ENCODE data around the gene C22orf39.
"Not testable (repeated sequence)": the region's sequence is repeated elsewhere in the genome, so short reads cannot be mapped to it uniquely, and the experiment has no call there.

Gene C22orf39

DNA sequence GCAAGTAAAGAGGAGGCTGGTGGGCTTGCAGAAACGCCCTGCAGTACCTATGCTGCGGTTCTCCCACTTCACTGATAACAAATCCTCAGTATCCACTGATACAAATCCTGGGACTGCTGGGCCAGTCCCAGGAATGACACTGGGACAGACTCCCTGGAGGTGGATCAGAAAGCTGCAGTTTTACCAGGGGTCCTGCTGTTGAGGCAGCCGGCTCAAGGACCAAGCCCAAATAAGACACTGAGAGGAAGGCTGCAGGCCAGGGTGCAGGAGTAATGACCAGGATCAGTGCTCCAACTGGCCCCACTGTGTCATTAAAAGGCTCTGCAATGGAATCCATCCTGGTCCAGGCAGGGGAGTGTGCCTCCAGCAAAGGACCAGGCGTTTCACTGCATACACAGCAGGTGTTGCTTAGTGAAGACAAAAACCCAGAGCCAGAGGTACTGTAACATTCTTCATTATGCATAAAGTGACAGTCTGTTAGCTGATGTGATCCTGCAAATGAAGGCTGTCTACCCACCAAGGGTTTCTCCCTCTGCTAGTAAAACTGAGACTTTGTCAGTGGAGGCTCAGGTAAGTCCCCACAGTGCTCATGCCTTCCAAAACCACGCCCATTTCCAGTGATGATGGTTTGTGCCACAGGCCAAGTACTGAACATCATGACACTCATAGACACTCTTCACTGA lies 1.4 kb upstream of the C22orf39 start:
- Histone ChIP-seq H3K27ac (ENCODE audit: low read length) (no peak overlapping the region), H3K36me3 (ENCODE audit: control insufficient read depth in 1 of 2, insufficient read depth in 2 of 2, low read length in 2 of 2) (peaks cover 29 to 31% of the 10 kb centered on the region in 2 donors), H3K4me3 (ENCODE audit: low read depth in 1 of 2, low read length in 2 of 2) (no peak overlapping the region), H3K27me3 (ENCODE audit: low read depth, low read length) (no peaks in the 10 kb centered on the region), H3K9me3 (ENCODE audit: control insufficient read depth in 1 of 2, low read length in 2 of 2) (no peaks in the 10 kb centered on the region), H3K4me1 (ENCODE audit: control insufficient read depth in 1 of 2, insufficient read depth in 2 of 2, low read length in 2 of 2) (peaks cover 10 to 22% of the 10 kb centered on the region in 2 donors)

GRCh38 chr22:19448076-19448607 lies 631 bp upstream of the C22orf39 start:
- Histone ChIP-seq H3K27me3 (ENCODE audit: low read depth, low read length) (no peaks in the 10 kb centered on the region), H3K36me3 (ENCODE audit: control insufficient read depth in 1 of 2, insufficient read depth in 2 of 2, low read length in 2 of 2) (peaks cover 28 to 31% of the 10 kb centered on the region in 2 donors), H3K4me3 (ENCODE audit: low read depth in 1 of 2, low read length in 2 of 2) (peak overlapping the region; percentile 71 to 86), H3K9me3 (ENCODE audit: control insufficient read depth in 1 of 2, low read length in 2 of 2) (no peaks in the 10 kb centered on the region), H3K27ac (ENCODE audit: low read length) (peak overlapping the region; percentile 47), H3K4me1 (ENCODE audit: control insufficient read depth in 1 of 2, insufficient read depth in 2 of 2, low read length in 2 of 2) (peaks cover 10 to 22% of the 10 kb centered on the region in 2 donors)

DNA sequence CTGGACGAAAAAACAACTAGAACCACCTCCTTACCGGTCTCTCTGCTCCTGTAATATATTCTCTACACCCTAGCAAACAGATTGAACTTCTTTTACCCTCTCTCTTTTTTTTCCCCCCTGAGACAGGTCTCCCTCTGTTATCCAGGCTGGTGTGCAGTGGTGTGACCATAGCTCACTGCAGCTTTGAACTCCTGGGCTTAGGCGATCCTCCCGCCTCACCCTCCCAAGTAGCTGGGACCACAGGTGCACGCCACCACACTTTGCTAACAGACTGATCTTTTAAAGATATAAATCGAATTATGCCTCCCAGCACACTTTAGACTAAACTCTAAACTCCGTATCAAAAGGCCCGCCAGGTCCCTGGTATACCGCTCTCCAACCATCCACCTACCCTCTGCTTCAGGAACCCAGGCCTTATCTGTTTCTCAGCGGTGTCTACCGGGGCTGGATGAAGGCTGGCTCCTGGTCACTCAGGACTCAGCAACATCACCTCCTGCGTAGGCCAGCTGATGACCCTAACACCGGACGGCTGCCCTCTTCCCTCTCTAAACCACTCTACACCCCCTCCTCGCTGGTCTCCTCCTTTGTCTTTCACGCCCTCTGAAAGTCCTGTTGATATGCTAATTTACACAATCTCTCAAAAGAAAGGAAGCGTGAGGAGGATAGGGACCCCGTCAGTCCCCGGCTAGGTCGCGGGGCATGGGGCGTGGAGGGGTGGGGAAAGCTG lies 745 bp downstream of the C22orf39 start:
- H3K36me3 ChIP-seq (ENCODE audit: control insufficient read depth in 1 of 2, insufficient read depth in 2 of 2, low read length in 2 of 2): peaks cover 19 to 20% of the 10 kb centered on the region in 2 donors
- peaks cover 10 to 22% of the 10 kb centered on the region in 2 donors for H3K4me1 ChIP-seq (ENCODE audit: control insufficient read depth in 1 of 2, insufficient read depth in 2 of 2, low read length in 2 of 2)
- H3K27me3 ChIP-seq (ENCODE audit: low read depth, low read length): no peaks in the 10 kb centered on the region
- no peaks in the 10 kb centered on the region for H3K9me3 ChIP-seq (ENCODE audit: control insufficient read depth in 1 of 2, low read length in 2 of 2)
- peak overlapping the region; percentile 47 for H3K27ac ChIP-seq (ENCODE audit: low read length)
- H3K4me3 ChIP-seq (ENCODE audit: low read depth in 1 of 2, low read length in 2 of 2): peak overlapping the region; percentile 71 to 86

- not testable (repeated sequence) for H3K9me3 ChIP-seq (ENCODE audit: control insufficient read depth in 1 of 2, low read length in 2 of 2)
Observed at GRCh38 chr22:19445279-19445982, 2.1 kb downstream of the C22orf39 start.

GRCh38 chr22:19443544-19444211 lies 3.8 kb downstream of the C22orf39 start:
- Histone ChIP-seq H3K36me3 (ENCODE audit: control insufficient read depth in 1 of 2, insufficient read depth in 2 of 2, low read length in 2 of 2) (peaks cover 15 to 18% of the 10 kb centered on the region in 2 donors), H3K27me3 (ENCODE audit: low read depth, low read length) (no peaks in the 10 kb centered on the region), H3K4me3 (ENCODE audit: low read depth in 1 of 2, low read length in 2 of 2) (no peak overlapping the region), H3K27ac (ENCODE audit: low read length) (no peak overlapping the region), H3K4me1 (ENCODE audit: control insufficient read depth in 1 of 2, insufficient read depth in 2 of 2, low read length in 2 of 2) (peaks cover 10 to 22% of the 10 kb centered on the region in 2 donors), H3K9me3 (ENCODE audit: control insufficient read depth in 1 of 2, low read length in 2 of 2) (no peaks in the 10 kb centered on the region)

More at GRCh38 chr22:19445279-19445982, 2.1 kb downstream of the C22orf39 start:
- H3K27ac ChIP-seq (ENCODE audit: low read length); H3K27me3 ChIP-seq (ENCODE audit: low read depth, low read length); H3K4me3 ChIP-seq (ENCODE audit: low read depth in 1 of 2, low read length in 2 of 2): not testable (repeated sequence)
- peaks cover 12 to 18% of the 10 kb centered on the region in 2 donors for H3K36me3 ChIP-seq (ENCODE audit: control insufficient read depth in 1 of 2, insufficient read depth in 2 of 2, low read length in 2 of 2)
- peaks cover 10 to 22% of the 10 kb centered on the region in 2 donors for H3K4me1 ChIP-seq (ENCODE audit: control insufficient read depth in 1 of 2, insufficient read depth in 2 of 2, low read length in 2 of 2)

DNA sequence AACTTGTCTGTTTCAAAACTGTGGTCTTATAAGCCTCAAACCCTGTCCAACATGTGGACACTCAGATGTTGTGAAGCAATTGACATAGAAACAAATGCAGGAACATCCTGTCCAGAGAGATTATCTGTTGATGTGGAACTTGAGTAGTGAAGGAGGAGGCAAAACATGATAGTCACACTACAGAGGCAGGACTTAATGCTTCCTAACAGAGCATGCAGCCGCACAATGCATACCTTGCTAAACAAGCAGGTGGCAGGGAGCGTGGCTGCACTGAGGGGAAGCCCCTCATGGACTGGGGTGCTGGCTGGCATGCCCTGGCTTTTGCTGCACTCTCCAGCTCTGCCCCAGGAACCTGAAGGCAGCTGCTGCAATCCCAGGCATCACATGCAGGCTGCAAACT lies 5.3 kb downstream of the C22orf39 start:
- Histone ChIP-seq H3K27me3 (ENCODE audit: low read depth, low read length) (no peaks in the 10 kb centered on the region), H3K27ac (ENCODE audit: low read length) (no peak overlapping the region), H3K4me3 (ENCODE audit: low read depth in 1 of 2, low read length in 2 of 2) (no peak overlapping the region), H3K36me3 (ENCODE audit: control insufficient read depth in 1 of 2, insufficient read depth in 2 of 2, low read length in 2 of 2) (peaks cover 15 to 18% of the 10 kb centered on the region in 2 donors), H3K4me1 (ENCODE audit: control insufficient read depth in 1 of 2, insufficient read depth in 2 of 2, low read length in 2 of 2) (peaks cover 5 to 15% of the 10 kb centered on the region in 2 donors), H3K9me3 (ENCODE audit: control insufficient read depth in 1 of 2, low read length in 2 of 2) (no peaks in the 10 kb centered on the region)

- Histone ChIP-seq H3K9me3 (ENCODE audit: control insufficient read depth in 1 of 2, low read length in 2 of 2) (no peaks in the 10 kb centered on the region), H3K4me1 (ENCODE audit: control insufficient read depth in 1 of 2, insufficient read depth in 2 of 2, low read length in 2 of 2) (peaks cover 0 to 2% of the 10 kb centered on the region in 2 donors), H3K36me3 (ENCODE audit: control insufficient read depth in 1 of 2, insufficient read depth in 2 of 2, low read length in 2 of 2) (peaks cover 17 to 27% of the 10 kb centered on the region in 2 donors), H3K4me3 (ENCODE audit: low read depth in 1 of 2, low read length in 2 of 2) (no peak overlapping the region), H3K27me3 (ENCODE audit: low read depth, low read length) (no peaks in the 10 kb centered on the region), H3K27ac (ENCODE audit: low read length) (no peak overlapping the region)
Observed at GRCh38 chr22:19440411-19441195, 6.9 kb downstream of the C22orf39 start.

- Histone ChIP-seq H3K27ac (ENCODE audit: low read length) (no peak overlapping the region), H3K27me3 (ENCODE audit: low read depth, low read length) (no peaks in the 10 kb centered on the region), H3K4me1 (ENCODE audit: control insufficient read depth in 1 of 2, insufficient read depth in 2 of 2, low read length in 2 of 2) (peaks cover 0 to 5% of the 10 kb centered on the region in 2 donors), H3K36me3 (ENCODE audit: control insufficient read depth in 1 of 2, insufficient read depth in 2 of 2, low read length in 2 of 2) (peaks cover 22 to 34% of the 10 kb centered on the region in 2 donors), H3K9me3 (ENCODE audit: control insufficient read depth in 1 of 2, low read length in 2 of 2) (no peaks in the 10 kb centered on the region), H3K4me3 (ENCODE audit: low read depth in 1 of 2, low read length in 2 of 2) (no peak overlapping the region)
Observed at GRCh38 chr22:19438298-19438697, 9.2 kb downstream of the C22orf39 start.

DNA sequence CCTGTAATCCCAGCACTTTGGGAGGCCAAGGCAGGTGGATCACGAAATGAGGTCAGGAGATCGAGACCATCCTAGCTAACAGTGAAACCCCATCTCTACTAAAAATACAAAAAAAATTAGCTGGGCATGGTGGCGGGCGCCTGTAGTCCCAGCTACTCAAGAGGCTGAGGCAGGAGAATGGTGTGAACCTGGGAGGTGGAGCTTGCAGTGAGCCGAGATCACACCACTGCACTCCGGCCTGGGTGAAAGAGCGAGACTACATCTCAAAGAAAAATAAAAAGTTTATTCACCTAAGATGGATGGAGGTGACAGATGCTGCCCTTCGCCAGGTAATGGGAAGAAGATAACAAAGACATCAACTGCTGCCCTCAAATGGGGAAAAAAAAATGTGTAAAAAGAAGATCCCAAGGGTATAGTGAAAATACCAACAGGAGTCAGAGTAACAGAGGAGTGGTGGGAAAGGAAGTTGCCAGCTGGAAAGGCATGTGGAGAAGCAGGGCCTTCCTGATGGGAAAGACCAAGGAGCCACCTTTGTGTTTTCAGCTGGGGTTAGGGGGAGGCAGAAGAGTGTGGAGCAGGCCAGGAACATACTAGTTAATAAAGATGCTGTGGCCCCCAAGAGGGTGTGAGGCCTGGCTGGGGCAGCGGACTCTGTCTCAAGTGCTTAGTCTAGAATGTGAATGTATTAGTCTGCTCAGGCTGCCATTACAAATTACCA lies 10.9 kb downstream of the C22orf39 start:
- not testable (repeated sequence) for H3K4me1 ChIP-seq (ENCODE audit: control insufficient read depth in 1 of 2, insufficient read depth in 2 of 2, low read length in 2 of 2); H3K27ac ChIP-seq (ENCODE audit: low read length); H3K4me3 ChIP-seq (ENCODE audit: low read depth in 1 of 2, low read length in 2 of 2); H3K27me3 ChIP-seq (ENCODE audit: low read depth, low read length); H3K9me3 ChIP-seq (ENCODE audit: control insufficient read depth in 1 of 2, low read length in 2 of 2)
- H3K36me3 ChIP-seq (ENCODE audit: control insufficient read depth in 1 of 2, insufficient read depth in 2 of 2, low read length in 2 of 2): peaks cover 19 to 33% of the 10 kb centered on the region in 2 donors

Measured in muscle layer of duodenum (tissue), 2 donors.